SHP77 treated with DMSO at 0.1 percent for 48 hours (cell line): ENCODE measurements around the gene CYGB.

Experiments
- DNase-seq: peaks from one replicate; lab custom pipeline; 2025; lab: John Stamatoyannopoulos, UW

CYGB gene

GRCh38 chr17:76500747-76501017, 36.8 kb downstream of the CYGB start:
- DNase-seq = no peak

- DNase-seq = no peak
Observed at GRCh38 chr17:76500074-76500746, 37.3 kb downstream of the CYGB start.

- DNase-seq = no peak
Observed at GRCh38 chr17:76499267-76499667, 38.2 kb downstream of the CYGB start.

DNA sequence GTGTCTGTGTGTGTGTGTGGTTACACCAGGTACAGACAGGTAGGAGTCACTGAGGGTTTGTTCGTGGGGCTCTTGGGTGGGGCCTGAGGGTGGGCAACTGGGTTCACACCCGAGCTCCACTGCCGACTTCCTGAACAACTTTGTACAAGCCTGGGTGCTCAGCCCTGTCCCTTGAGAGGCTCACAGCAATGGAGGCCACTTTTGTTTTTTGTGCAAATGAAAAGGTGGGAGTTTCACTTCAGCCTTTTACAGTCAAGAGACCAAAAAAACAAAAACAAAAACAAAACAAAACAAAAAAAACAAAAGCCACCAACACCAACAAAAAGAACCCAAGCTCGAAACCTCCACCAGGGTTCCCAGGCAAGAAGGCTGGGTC, 38.6 kb downstream of the CYGB start:
- no peak for DNase-seq

- DNase-seq = peak; percentile 53
Observed at GRCh38 chr17:76497979-76498875, 39.3 kb downstream of the CYGB start.

DNA sequence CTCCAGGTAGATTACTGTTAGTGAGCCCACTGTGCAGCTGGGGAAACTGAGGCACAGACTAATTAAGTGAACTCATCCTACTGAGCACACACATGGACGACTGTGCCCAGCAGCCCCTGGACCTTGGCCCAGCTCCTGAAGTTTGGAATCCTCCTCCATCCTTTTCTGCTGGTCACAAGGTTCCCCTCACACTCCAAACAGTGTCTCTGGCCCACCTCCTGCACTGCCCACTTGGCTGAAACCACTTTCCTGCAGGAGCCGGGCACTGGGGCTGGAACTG, 39.9 kb downstream of the CYGB start:
- no peak for DNase-seq

- no peak for DNase-seq
Observed at GRCh38 chr17:76496464-76496863, 41.0 kb downstream of the CYGB start.

DNA sequence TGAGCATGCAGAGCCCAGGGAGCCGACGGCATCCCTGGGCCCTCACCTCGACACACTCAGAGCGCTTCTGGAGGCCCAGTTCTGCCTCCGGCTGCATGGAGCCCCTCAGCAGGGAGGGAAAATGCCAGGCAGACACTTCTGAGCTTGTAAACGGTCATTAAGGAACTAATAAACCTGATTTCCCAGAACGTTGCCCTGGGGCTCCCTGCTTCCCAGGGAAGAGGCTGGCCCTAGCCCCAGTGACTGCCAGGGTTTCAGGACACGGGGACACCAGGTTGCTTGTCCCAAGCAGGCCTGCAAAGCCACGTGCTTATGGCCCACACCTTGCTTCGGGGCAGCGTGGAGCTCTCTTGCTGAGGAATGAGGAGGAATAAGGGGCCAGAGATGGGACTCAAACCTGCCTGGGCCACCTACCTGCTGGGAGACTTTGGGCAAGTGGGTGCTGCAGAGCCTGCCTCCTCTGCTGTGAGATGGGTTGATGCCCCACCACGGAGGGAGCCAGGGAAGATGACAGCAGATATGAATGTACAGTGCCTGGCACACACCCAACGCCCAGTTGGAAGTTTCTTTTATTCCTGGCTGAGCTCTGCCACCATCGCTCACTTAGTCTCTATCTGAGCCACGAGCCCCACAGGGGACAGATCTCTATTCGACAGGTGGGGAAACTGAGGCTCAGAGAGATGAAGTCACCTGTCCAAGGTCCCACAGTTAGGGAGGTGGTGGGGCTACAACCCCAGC, 41.7 kb downstream of the CYGB start:
- DNase-seq = no peak

DNA sequence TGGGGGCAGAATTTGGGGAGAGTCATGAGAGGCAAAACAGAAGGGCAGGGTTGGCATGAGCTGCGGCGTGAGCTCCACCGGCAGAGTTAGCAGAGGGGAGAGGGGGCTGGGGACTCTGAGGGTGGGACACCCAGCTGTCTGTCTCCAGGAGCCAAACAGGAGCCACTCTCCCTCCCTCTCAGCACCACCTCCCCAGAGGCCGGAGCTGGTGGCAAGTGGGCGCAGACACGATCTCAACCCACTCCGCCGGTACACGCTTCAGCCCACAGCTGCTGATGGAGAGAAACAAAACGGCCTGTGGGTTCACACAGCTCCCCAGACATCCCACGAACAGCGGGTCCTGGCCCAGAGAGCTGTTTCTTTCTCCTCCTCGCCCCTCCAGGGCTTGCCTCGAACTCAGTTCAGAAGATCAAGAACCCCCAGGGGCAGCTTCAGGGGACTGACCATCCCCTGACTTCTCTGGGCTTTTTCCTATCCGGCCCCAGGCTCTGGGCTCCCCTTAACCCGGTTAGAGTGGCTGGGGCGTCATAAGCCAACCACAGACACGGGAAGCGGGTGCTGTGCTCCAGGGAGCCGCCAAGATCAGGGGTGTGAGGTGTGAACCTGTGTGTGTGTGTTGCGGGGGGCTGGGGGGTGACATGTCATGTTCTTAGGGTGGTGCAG, 43.9 kb downstream of the CYGB start:
- no peak for DNase-seq

DNA sequence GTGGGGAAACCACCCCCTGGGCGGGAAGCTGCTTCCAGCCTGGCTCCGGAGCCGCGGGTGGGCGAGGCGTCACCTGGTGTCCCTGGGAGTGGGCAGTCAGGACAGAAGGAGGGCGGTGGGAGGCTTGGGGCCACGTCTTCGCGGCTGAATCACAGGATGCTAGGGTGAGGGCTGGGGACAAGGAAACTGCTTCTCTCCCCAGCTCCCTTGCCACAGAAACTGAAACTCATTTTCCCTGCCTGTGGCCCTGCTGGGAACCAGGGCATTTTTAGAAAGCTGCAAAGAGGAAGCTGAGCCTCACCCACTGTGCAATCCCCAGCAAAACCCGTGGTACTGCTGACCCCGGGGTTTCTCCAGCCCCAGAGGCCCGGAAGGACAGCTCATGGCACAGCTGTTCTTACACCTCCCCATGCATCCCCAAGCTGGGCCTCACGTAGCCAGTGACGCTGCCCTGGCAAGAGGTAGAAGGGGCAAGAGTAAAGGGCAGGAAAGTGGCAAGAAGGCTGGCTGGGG, 44.5 kb downstream of the CYGB start:
- DNase-seq = no peak

DNA sequence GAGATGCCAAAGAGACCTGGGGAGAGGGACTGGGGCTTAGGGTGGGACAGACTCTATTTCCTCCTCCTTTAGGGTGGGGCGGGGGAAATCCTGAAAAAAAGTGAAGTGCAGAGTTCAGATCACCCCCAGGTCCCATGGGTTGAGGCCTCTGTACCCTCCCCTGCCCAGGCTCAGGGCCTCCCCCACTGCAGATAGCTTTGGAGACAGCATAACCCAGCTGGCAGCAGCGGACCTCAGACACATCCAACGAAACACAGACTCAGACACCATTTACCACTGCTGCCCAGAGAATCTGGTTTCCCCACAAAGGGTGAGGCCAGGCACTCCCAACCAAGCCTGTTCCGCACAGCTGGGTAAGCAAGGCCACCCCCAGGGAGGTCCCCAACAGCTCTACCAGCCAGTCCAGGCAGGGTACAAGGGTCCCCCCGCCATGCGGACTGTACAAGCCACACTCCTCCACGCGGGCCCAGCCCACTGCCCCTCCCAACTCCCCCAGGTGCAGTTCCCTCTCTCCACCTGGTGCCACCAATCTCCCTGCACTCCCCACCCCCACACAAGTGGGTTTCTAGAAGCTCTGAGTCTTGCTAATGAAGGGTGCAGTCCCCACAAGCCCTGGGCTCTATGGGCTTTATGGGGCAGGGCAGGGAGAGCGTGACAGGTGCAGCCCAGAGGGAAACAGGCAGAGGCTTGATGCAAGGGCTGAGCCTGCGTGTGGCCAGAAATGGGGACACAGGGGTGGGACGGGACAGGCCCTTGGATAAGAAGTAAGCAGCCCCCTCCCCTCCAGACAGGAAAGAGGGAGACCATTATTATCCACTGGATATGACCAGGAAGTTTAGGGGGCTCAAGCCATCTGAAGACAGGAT, 45.2 kb downstream of the CYGB start:
- DNase-seq = no peak

DNA sequence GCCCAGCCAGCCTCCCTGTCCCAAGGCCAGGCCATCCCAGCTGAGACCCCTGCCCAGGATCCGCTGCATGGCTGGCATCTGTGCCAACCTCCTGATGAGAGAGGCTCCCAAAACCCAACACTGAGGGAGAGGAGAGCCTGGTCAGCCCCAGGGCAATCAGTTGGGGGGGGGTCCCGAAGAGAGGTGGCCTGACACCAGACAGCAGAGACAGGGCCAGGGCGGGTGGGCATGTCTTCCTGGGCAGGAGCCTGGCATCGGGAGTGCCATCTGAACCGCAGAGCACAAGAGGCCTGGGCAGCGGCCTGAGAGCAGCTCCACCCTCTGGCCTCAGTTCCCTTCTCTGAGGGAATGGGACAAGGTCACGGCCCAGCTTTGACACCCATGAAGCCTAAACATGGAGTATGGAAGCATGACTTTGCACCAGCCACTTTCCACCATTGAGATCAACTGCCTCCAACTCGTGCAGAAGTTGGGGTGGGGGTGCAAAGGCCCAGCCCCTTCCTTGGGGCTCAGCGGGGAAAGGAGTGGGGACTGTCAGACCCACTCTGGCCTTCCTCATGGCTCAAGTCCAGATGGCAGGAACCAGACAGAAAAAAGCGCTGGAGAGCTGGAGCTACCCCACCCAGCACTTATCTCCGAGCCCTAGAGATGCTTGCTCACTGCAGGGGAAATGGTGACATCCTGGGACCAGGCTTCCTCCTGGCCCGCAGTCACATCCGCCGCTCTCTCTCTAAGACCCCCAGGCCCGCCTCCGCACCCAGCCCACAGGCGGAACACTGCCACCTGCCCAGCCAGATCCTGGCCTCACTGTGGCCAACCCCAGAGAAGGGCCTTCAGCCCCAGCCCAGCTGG, 46.0 kb downstream of the CYGB start:
- no peak for DNase-seq

GRCh38 chr17:76490112-76490710, 47.3 kb downstream of the CYGB start:
- no peak for DNase-seq

GRCh38 chr17:76487451-76488192, 49.9 kb downstream of the CYGB start:
- DNase-seq = no peak

- DNase-seq = peak; percentile 64
Observed at GRCh38 chr17:76485569-76485968, 51.9 kb downstream of the CYGB start.

DNA sequence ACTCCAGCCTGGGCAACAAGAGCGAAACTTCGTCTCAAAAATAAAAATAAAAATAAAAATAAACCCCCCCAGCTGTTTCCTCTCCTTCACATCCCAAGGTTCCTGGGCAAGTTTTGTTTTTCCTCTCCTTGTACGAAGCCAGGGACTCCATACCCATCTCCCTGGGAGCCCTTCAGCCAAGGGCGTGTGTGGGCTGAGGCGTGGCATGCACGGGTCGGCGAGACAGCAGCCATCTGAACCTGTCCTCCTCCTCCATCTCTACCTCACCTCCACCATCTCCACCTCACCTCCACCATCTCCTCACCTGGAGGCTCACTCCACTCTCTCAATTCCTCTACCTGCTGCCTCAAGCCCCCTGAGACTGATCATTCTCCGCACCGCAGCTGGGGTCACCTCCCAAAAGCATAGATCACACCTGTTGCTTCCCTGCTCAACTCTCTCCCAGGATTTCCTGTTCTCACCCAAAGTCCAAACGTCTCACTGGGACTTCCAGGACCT, 53.2 kb downstream of the CYGB start:
- DNase-seq = no peak

DNA sequence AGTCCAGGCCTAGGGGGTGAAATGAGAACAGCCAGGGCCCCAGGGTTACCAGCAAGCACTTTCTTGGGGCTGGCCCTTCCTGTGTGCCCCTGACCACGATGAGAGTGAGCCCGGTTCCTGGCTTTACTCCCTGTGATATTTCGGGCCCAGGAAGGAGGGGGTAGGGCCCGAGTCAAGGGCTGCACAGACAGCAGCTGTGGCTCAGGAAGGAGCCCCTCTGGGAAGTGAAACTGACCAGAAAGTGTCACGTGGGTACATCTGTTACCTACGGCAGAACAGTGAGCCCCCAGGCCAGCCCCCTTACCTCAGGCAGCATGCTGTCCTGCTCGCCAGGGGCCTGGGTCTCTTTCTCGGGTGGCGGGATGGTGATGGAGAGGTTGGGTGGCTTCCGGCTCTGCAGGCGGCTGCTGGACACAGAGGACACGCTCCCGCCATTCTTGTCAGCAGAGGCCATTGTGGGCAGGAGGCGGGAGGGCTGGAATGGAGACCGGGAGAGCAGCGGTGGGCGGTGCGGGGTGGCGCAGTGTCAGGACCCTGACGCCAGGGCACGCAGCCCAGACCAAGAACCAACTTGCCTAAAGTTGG, 56.3 kb downstream of the CYGB start:
- DNase-seq = no peak

DNA sequence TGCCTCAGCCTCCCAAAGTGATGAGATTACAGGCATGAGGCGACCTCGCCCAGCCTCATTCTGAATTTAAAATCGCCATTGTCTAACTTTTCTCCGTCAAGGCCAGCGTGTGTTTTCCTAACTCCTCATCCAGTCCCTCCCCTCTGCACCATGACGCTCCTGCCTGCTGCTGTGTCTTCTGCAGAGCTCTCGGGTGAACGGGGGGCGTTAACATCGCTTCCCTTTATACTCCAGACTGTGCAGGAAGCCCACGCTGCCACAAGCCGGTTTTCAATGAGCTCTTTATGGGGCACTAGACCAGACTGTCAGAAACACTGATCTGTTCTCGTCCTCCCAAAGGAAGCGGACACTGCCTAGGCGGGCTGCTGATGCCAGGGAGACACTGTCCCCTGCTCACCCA, 56.9 kb downstream of the CYGB start:
- DNase-seq = no peak

DNA sequence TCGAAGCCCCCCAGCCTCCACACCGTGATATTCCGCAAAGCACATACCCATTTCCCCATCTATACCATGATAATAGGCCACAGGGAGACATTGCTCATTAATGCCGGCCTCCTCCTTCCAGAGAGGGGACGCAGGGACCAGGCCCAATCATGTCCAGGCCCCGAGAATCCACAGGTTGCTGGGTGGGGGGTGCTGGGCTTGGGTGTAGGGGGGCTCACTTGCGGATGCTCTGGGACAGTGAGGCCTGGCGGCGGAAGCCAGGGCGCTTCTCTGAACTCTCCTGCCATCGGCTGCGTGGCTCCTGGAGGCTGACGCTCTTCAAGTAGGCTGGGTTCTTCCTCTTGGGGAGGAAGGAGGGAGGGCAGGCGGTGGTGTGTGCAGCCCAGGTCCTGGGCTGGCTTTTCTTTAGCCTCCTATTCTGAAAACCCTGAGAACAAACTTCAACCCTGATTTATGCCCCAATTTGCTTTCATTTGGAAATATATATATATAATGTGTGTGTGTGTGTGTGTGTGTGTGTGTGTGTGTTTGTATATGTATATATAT, 57.9 kb downstream of the CYGB start:
- DNase-seq = no peak
